Activated T-cell treated with anti-CD3 and anti-CD28 coated beads, Interleukin-2, amount 50 U/mL, for 24 hours (primary cell): ENCODE measurements around the gene TIMP3.
"Not testable (repeated sequence)": the region's sequence is repeated elsewhere in the genome, so short reads cannot be mapped to it uniquely, and the experiment has no call there.

Experiments used
- DNase-seq: peaks from one replicate; pipeline ENCODE4 v3.0.0-alpha.2; 2020
- H3K27ac Mint-ChIP-seq: 2 replicates; pipeline ENCODE4 v1.8.0; 2020; ENCODE audit warnings: mild to moderate bottlenecking, mixed read lengths
- H3K27me3 Mint-ChIP-seq: 2 replicates; pipeline ENCODE4 v1.8.0; 2020; ENCODE audit warnings: mixed read lengths
- H3K36me3 Mint-ChIP-seq: 2 replicates; pipeline ENCODE4 v1.8.0; 2020; ENCODE audit warnings: low read depth, mixed read lengths
- H3K4me1 Mint-ChIP-seq: 2 replicates; pipeline ENCODE4 v1.8.0; 2020; ENCODE audit warnings: low read depth, mixed read lengths
- H3K4me3 Mint-ChIP-seq: 2 replicates; pipeline ENCODE4 v1.8.0; 2020; ENCODE audit warnings: mild to moderate bottlenecking, moderate library complexity, mixed read lengths
- H3K9me3 Mint-ChIP-seq: 2 replicates; pipeline ENCODE4 v1.8.0; 2020; ENCODE audit warnings: mixed read lengths

The TIMP3 gene

GRCh38 chr22:32858121-32858703 lies 56.7 kb downstream of the TIMP3 start:
- Mint-ChIP-seq H3K4me3 (no peak overlapping the region), H3K36me3 (no peaks in the 10 kb centered on the region), H3K4me1 (no peaks in the 10 kb centered on the region), H3K27me3 (peaks cover 2% of the 10 kb centered on the region), H3K27ac (no peak overlapping the region), H3K9me3 (no peaks in the 10 kb centered on the region)
- no peak for DNase-seq

GRCh38 chr22:32858957-32859356 lies 57.5 kb downstream of the TIMP3 start:
- DNase-seq, result no peak
- Mint-ChIP-seq H3K27me3 (peaks cover 2% of the 10 kb centered on the region), H3K36me3 (no peaks in the 10 kb centered on the region), H3K4me1 (no peaks in the 10 kb centered on the region), H3K27ac (no peak overlapping the region), H3K9me3 (no peaks in the 10 kb centered on the region), H3K4me3 (no peak overlapping the region)

- no peaks in the 10 kb centered on the region for H3K36me3 Mint-ChIP-seq
- H3K27me3 Mint-ChIP-seq, result peaks cover 2% of the 10 kb centered on the region
- H3K4me1 Mint-ChIP-seq, result no peaks in the 10 kb centered on the region
- H3K27ac Mint-ChIP-seq, result no peak overlapping the region
- H3K9me3 Mint-ChIP-seq, result no peaks in the 10 kb centered on the region
- H3K4me3 Mint-ChIP-seq, result no peak overlapping the region
- no peak for DNase-seq
Observed at GRCh38 chr22:32859743-32860142, 58.2 kb downstream of the TIMP3 start.

GRCh38 chr22:32861330-32861729 lies 59.8 kb downstream of the TIMP3 start:
- Mint-ChIP-seq H3K9me3 (no peaks in the 10 kb centered on the region), H3K27me3 (no peaks in the 10 kb centered on the region), H3K36me3 (no peaks in the 10 kb centered on the region), H3K4me1 (no peaks in the 10 kb centered on the region), H3K4me3 (no peak overlapping the region), H3K27ac (no peak overlapping the region)
- DNase-seq, result no peak

- DNase-seq, result no peak
- Mint-ChIP-seq H3K27me3 (no peaks in the 10 kb centered on the region), H3K27ac (no peak overlapping the region), H3K4me3 (no peak overlapping the region), H3K4me1 (no peaks in the 10 kb centered on the region), H3K36me3 (no peaks in the 10 kb centered on the region), H3K9me3 (no peaks in the 10 kb centered on the region)
Observed at GRCh38 chr22:32862083-32862482, 60.6 kb downstream of the TIMP3 start.

DNA sequence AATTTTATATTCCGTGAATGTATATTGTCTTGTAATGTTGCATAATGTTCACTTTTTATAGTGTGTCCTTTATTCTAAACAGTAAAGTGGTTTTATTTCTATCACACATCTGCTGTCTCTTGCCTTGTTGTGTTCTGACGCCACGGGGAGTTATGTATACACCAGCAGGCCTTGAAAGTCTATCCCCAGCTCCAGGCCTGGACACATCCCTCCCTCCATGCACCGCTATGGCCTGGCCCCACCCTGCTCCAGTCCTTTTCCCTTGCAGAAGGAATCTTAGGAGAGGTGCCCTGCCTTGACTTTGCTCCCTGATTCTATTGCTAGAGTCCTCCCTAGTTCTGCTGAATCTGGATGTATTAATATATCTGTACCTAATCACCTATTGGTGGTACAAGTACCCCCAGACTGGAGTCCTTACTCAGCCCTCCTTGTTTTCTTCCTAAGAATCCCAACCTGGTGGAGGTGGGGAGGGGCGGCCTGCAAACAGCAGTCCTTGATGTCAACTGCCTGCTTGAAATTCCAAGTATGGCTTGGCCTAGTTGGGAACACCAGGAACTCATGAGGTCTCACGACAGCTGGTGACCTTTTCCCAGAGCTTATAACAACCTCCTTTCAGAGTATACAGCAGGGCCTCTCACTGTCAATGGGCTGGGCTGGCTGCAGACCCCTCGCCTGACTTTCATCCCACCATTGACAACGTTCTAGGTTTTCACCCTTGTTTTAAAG lies 61.6 kb downstream of the TIMP3 start:
- Mint-ChIP-seq H3K4me3 (no peak overlapping the region), H3K9me3 (no peaks in the 10 kb centered on the region), H3K36me3 (no peaks in the 10 kb centered on the region), H3K27ac (no peak overlapping the region), H3K4me1 (no peaks in the 10 kb centered on the region), H3K27me3 (no peaks in the 10 kb centered on the region)
- DNase-seq, result no peak

DNA sequence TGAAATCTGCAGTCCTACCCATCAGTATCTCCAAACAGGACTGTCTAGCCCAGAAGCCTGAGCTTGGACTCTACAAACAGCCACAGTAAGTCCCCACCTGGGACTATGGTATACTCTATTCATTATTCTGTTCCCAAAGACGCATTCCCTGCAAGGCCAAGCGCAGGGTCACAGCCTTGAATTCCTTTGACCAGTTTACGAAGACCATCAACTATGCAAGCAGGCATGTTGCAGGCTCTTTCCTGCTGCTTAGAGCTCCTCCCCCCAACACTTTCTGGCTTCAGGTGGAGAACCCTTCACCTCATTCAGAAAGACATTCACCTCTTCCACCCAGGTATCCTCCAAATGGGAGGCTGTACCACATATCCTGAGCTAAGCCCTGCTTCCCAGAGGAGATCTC lies 62.5 kb downstream of the TIMP3 start:
- DNase-seq, result no peak
- H3K27ac Mint-ChIP-seq, result no peak overlapping the region
- H3K4me1 Mint-ChIP-seq, result no peaks in the 10 kb centered on the region
- no peaks in the 10 kb centered on the region for H3K27me3 Mint-ChIP-seq
- H3K36me3 Mint-ChIP-seq, result no peaks in the 10 kb centered on the region
- no peak overlapping the region for H3K4me3 Mint-ChIP-seq
- H3K9me3 Mint-ChIP-seq, result no peaks in the 10 kb centered on the region

DNA sequence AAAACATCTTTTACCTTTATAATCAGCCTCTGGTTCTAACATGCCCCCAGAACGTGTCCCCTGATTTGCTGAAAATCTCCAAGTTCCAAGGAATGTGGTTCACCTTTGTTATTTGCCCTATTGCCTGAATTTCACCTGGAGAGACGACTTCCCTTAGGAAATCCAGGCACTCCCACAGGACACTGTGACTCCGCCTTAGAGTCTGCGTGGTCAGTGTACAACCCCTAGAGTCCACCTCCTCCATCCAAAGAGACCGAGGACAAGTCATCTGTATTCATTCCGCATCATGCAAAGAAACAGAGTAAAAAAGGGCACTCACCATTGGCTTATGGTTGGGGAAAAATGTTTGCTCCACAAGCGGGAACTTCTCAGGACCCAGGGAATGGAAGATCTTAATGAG lies 63.1 kb downstream of the TIMP3 start:
- Mint-ChIP-seq H3K27ac (no peak overlapping the region), H3K36me3 (no peaks in the 10 kb centered on the region), H3K9me3 (no peaks in the 10 kb centered on the region), H3K4me3 (no peak overlapping the region), H3K4me1 (no peaks in the 10 kb centered on the region), H3K27me3 (no peaks in the 10 kb centered on the region)
- no peak for DNase-seq

DNA sequence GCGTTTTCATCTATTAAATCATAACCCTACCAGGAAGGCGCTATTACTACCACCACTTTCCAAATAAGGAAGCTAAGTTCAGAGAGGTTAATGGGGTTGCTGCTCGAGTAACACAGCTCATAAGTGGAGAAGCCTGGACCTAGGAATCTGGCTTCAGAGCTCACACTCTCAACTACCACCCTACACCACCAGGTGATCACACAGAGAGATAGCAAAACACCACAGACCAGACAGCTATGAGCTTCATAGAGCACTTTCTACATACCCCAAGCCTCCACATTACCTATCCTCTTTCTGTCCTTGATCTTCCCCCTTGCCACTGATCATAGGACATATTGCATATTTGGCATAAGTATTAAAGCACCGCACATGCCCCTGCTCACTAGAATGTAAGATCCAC lies 65.4 kb downstream of the TIMP3 start:
- Mint-ChIP-seq H3K4me3 (no peak overlapping the region), H3K9me3 (no peaks in the 10 kb centered on the region), H3K27me3 (peaks cover 3% of the 10 kb centered on the region), H3K36me3 (no peaks in the 10 kb centered on the region), H3K4me1 (no peaks in the 10 kb centered on the region), H3K27ac (no peak overlapping the region)
- no peak for DNase-seq

DNA sequence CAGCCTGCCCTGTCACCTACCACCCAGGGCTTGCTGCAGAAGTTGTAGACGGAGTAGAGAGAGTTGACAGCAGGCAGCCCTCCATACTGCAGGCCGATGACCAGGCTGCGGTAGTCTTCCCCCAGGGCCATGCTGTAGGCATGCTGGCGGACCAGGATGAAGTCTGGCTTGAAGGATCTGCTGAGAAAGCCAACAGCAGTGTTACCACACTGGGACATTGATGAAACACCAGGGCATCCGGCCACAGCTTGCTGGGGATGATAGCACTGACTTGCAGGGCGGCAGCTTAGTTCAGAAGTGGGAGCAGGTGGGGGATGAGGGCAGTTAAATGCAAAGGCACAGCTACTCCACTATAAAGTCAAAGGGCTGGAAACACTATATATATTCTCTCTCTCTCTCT lies 67.4 kb downstream of the TIMP3 start:
- Mint-ChIP-seq H3K9me3 (no peaks in the 10 kb centered on the region), H3K27ac (no peak overlapping the region), H3K4me1 (no peaks in the 10 kb centered on the region), H3K27me3 (peaks cover 6% of the 10 kb centered on the region), H3K36me3 (no peaks in the 10 kb centered on the region), H3K4me3 (no peak overlapping the region)
- DNase-seq, result no peak

- Mint-ChIP-seq H3K9me3 (no peaks in the 10 kb centered on the region), H3K4me1 (no peaks in the 10 kb centered on the region), H3K27me3 (peaks cover 6% of the 10 kb centered on the region), H3K4me3 (no peak overlapping the region), H3K36me3 (no peaks in the 10 kb centered on the region), H3K27ac (no peak overlapping the region)
- no peak for DNase-seq
Observed at GRCh38 chr22:32870474-32870873, 69.0 kb downstream of the TIMP3 start.

DNA sequence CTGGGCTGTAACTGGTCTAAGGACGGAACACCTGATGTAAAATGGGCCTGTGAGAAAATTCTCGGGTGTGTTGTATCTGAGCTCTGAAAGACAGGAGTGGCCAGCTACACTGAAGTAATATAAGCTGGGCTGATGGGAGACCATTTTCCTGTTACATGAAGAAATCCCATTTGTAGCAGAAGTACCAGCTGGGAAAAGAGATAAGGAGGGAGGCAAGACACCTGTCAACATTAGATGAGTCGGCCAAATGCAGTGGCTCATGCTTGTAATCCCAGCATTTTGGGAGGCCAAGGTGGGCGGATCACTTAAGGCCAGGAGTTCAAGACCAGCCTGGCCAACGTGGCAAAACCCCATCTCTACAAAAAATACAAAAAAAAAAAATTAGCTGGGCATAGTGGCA lies 72.1 kb downstream of the TIMP3 start:
- H3K27me3 Mint-ChIP-seq, DNase-seq, H3K9me3 Mint-ChIP-seq, H3K4me1 Mint-ChIP-seq, H3K27ac Mint-ChIP-seq, H3K4me3 Mint-ChIP-seq, H3K36me3 Mint-ChIP-seq: not testable (repeated sequence)

DNA sequence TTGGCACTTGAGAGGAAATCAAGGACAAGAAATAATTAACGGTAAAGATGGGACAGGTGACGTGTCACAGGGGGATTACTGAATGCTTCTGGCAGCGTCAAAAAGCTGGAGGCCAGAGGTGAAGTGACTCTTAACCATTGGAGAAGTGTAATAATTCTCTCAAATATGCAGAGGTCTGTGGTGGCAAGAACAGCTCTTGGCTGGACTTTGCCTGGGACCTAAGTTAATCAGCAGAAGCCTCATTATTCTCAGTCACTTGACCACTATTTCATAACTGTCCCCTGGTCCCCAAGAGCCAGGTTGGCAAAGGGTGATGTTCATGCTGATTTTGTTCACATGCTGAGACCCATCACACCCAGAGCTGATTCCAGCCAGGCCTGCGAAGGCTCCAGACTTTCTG lies 72.9 kb downstream of the TIMP3 start:
- Mint-ChIP-seq H3K9me3 (no peaks in the 10 kb centered on the region), H3K36me3 (no peaks in the 10 kb centered on the region), H3K4me3 (no peak overlapping the region), H3K4me1 (no peaks in the 10 kb centered on the region), H3K27ac (no peak overlapping the region), H3K27me3 (peaks cover 6% of the 10 kb centered on the region)
- no peak for DNase-seq

DNA sequence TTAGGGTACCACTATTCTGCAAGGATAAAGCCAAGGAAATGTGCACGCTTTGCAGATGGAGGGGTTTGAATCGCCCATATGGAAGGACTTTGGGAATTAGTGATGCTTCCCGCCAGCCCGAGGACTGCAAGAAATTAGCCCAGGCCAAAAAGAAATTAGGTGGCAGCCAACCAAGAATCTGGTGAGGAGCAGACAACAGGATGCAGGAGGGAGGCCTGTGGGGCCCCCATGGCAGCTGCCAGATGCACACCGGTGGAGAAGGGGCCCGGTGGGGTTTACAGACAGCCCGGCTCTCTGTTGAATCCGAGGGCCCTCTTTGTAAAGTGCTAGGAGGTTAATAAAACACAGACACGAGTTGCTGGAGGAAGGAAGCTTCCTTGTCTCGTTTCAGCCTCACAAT lies 73.5 kb downstream of the TIMP3 start:
- DNase-seq, result no peak
- no peaks in the 10 kb centered on the region for H3K36me3 Mint-ChIP-seq
- H3K4me3 Mint-ChIP-seq, result no peak overlapping the region
- no peaks in the 10 kb centered on the region for H3K4me1 Mint-ChIP-seq
- peaks cover 6% of the 10 kb centered on the region for H3K27me3 Mint-ChIP-seq
- H3K9me3 Mint-ChIP-seq, result no peaks in the 10 kb centered on the region
- no peak overlapping the region for H3K27ac Mint-ChIP-seq

DNA sequence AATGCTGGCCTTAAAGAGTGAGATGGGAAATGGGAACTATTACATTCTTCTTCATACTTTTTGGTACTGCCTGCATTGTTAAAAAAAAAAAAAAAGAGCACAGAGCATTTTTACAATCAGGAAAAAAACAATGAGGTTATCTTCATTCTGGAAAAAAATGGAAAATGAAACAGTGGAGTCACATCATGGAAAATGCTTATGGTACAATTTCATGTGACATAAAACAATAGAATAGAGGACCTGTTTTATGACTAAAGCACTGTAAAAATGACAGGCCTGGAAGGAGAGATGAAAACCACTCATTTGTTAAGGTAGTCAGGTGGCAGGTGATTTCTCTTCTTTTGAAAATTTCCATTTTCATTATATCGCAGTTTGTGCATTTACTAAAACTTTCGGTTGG lies 75.0 kb downstream of the TIMP3 start:
- Mint-ChIP-seq H3K4me3 (no peak overlapping the region), H3K4me1 (peaks cover 10% of the 10 kb centered on the region), H3K27ac (no peak overlapping the region), H3K36me3 (no peaks in the 10 kb centered on the region), H3K27me3 (peaks cover 6% of the 10 kb centered on the region), H3K9me3 (no peaks in the 10 kb centered on the region)
- DNase-seq, result no peak

GRCh38 chr22:32877196-32877595 lies 75.7 kb downstream of the TIMP3 start:
- H3K9me3 Mint-ChIP-seq, result no peaks in the 10 kb centered on the region
- H3K27me3 Mint-ChIP-seq, result peaks cover 1% of the 10 kb centered on the region
- H3K27ac Mint-ChIP-seq, result no peak overlapping the region
- peaks cover 11% of the 10 kb centered on the region for H3K4me1 Mint-ChIP-seq
- H3K36me3 Mint-ChIP-seq, result no peaks in the 10 kb centered on the region
- DNase-seq, result no peak
- H3K4me3 Mint-ChIP-seq, result no peak overlapping the region
